ENCODE results near the gene EXPH5.

EXPH5 gene

DNA sequence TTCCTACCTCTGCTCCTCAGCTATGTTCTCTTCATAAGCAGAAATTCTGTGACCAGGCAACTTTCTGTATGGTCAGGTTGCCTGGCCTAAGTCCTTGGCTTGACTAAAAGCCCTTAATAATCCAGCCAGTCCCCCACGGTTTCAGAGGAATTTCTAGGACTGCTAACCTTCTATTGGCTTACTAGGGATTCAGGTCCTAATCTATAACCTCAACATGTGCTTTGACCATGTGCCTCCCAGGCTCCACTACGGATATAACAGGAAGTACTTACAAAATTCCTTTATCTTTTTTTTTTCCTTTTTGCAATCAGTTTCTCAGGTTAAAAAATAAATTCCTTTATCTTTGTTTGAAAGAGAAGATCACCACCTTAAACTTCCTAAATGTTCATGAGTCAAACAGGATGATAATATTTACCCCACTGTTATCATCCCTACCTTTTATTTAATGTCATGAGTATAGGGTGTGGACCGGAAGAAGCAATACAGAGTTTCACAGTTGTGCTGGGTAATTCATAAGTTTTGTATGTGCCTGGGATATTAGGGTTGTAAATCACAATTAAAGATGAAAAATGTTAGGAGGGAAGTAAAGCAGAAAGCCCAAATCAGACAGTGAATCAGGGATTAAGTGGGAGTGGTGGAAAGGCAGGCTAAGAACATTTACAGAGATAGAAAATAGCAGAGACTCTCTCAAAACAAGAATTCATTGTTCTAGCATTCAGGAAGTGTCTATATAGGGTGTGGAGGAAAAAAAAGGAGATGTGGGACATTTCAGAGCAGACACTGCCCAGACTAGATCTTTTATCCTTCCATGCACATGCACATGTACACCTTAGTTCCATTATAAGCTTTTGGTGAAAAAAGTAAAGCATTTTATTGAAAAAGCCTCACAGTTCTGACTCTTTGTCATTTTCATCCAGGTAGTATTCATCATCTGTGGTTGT lies 84.6 kb downstream of the EXPH5 start:
- TF ChIP-seq POLR2A (IDR thresholded peaks at IDR 0.05; ENCODE audit: low read depth, low read length), result no peak
- no peak for DNase-seq (ENCODE audit: insufficient read length, low spot score)
- FAIRE-seq, result no peak

GRCh38 chr11:108501396-108501795 lies 92.2 kb downstream of the EXPH5 start:
- DNase-seq (ENCODE audit: insufficient read length, low spot score), result no peak
- TF ChIP-seq POLR2A (IDR thresholded peaks at IDR 0.05; ENCODE audit: low read depth, low read length), result no peak
- FAIRE-seq, result no peak

GRCh38 chr11:108500721-108501120 lies 92.8 kb downstream of the EXPH5 start:
- FAIRE-seq (no peak), DNase-seq (ENCODE audit: insufficient read length, low spot score) (no peak)
- no peak for TF ChIP-seq POLR2A (IDR thresholded peaks at IDR 0.05; ENCODE audit: low read depth, low read length)

- FAIRE-seq, result no peak
- no peak for DNase-seq (ENCODE audit: insufficient read length, low spot score)
- no peak for TF ChIP-seq POLR2A (IDR thresholded peaks at IDR 0.05; ENCODE audit: low read depth, low read length)
These were observed 93.4 kb downstream of the EXPH5 start for GRCh38 chr11:108500169-108500568.

DNA sequence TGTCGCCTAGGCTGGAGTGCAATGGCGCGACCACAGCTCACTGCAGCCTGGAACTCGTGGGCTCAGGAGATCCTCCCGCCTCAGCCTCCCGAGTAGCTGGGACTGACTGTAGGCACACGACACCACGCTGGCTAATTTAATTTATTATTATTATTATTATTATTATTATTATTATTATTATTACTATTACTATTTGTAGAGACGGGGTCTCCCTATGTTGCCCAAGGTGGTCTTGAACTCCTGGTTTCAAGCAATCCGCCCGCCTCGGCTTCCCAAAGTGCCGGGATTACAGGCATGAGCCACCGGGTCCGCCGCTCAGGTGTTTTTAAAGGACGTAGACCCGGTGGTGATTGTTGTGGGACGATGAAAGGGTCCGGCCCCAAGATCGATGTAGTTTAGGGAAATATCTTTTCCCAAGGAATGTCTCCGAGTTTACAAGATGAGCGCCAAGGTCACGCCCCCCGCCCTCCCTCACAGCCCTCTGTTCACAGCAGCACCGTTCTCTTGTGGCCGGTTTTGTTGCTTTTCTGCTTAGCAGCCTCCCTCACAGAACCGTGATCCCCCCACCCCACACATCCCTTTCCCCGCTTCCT lies 94.7 kb downstream of the EXPH5 start:
- TF ChIP-seq POLR2A (IDR thresholded peaks at IDR 0.05; ENCODE audit: low read depth, low read length), result no peak
- no peak for FAIRE-seq

GRCh38 chr11:108498046-108498815 lies 95.3 kb downstream of the EXPH5 start, which contains the start of gene POGLUT3:
TSS of gene POGLUT3 (minus strand) at chr11:108498384. CDS start at chr11:108498366, 18 bp downstream.
- DNase-seq (ENCODE audit: insufficient read length, low spot score), result peak; percentile 45
- no peak for FAIRE-seq
- TF ChIP-seq POLR2A (IDR thresholded peaks at IDR 0.05; ENCODE audit: low read depth, low read length), result peak; percentile 22; the same call in 1 of the 2 replicates

More for the DNA sequence above, 94.7 kb downstream of the EXPH5 start:
- DNase-seq (ENCODE audit: insufficient read length, low spot score), result no peak

- DNase-seq (ENCODE audit: insufficient read length, low spot score) (peak; percentile 76), FAIRE-seq (peak; percentile 90)
- peak; percentile 78 for TF ChIP-seq POLR2A (IDR thresholded peaks at IDR 0.05; ENCODE audit: low read depth, low read length)
These were observed 96.1 kb downstream of the EXPH5 start for GRCh38 chr11:108497317-108498045.

- DNase-seq (ENCODE audit: insufficient read length, low spot score) (no peak), FAIRE-seq (no peak)
- no peak for TF ChIP-seq POLR2A (IDR thresholded peaks at IDR 0.05; ENCODE audit: low read depth, low read length)
These were observed 96.8 kb downstream of the EXPH5 start for GRCh38 chr11:108496643-108497256.

GRCh38 chr11:108495326-108495725 lies 98.2 kb downstream of the EXPH5 start:
- no peak for TF ChIP-seq POLR2A (IDR thresholded peaks at IDR 0.05; ENCODE audit: low read depth, low read length)
- DNase-seq (ENCODE audit: insufficient read length, low spot score) (no peak), FAIRE-seq (no peak)

DNA sequence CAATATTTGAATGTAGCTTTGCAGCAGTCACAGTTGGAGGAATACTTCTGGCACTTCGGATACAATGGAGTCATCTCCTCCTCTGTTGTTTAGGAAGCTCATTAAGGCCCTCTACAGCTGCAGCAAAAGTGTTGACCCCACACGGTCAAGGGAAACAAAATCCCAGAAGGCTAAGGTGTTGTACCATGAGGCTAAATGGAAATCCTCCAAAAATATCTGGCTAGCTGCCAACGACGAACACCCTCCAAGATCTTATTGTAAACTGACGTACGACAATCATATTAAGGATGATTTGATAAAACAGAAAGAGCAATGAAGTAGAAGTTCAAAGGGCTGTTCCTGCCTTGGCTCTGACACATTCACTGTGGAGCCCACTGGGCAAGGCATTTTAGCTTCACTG lies 99.4 kb downstream of the EXPH5 start:
- DNase-seq (ENCODE audit: insufficient read length, low spot score) (no peak), FAIRE-seq (no peak)
- TF ChIP-seq POLR2A (IDR thresholded peaks at IDR 0.05; ENCODE audit: low read depth, low read length), result no peak

DNA sequence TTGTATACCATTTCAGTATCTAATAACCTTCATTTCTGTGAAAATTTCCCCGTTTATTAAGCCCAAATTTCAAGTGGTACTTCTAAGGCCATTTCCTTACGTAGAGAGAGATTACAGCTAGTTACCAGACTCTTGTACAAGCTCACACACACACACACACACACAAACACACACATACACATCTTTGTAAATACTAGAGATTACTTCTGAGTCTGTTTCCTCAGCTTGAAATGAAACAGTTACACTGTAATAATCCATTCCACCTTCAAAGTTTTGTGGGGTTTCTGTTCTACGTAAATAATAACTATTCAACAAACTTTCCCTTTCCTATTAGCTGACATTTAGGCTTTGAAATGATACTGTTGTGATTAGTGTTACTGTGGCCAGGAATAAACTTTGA lies 101.6 kb downstream of the EXPH5 start:
- no peak for TF ChIP-seq POLR2A (IDR thresholded peaks at IDR 0.05; ENCODE audit: low read depth, low read length)
- no peak for FAIRE-seq
- no peak for DNase-seq (ENCODE audit: insufficient read length, low spot score)

DNA sequence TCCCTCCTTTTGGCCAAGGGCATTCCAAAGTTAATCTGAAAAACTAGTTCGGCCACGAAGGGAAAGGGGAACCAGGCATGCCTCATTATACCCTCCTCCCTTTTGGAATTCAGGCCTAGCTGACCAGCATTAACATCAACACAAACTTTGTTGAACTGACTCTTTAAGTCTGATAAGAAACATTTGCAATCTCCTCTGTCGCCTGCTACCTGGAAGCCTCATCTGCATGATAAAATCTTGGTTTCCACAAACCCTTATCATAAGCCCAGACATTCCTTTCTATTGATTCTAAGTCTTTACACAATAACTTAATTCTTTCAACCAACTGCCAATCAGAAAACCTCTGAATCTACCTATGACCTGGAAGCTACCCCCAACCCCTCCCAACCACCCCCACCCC lies 106.7 kb downstream of the EXPH5 start:
- no peak for FAIRE-seq
- DNase-seq (ENCODE audit: insufficient read length, low spot score), result no peak
- no peak for TF ChIP-seq POLR2A (IDR thresholded peaks at IDR 0.05; ENCODE audit: low read depth, low read length)

DNA sequence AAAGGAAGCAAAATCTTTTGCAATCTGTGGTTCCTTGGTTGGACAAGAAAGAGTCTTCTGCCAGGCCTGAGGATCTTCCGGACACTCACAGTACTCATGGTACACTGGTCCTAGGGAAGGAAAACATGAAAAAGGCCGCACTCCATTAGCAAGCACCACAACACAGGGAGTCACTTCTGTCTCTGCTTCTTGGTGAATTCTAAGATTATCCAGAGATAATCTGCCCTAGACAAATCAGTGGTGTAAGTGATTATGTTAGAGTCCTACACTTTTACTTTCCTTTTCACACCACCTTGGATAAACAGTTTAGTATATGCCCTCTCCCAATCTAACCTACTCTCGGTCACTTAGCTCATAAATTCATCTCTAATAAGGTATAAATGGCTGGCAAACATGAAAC lies 107.2 kb downstream of the EXPH5 start:
- FAIRE-seq, result no peak
- no peak for TF ChIP-seq POLR2A (IDR thresholded peaks at IDR 0.05; ENCODE audit: low read depth, low read length)
- DNase-seq (ENCODE audit: insufficient read length, low spot score), result no peak

Data from H54 (cell line).